Stromal cell of bone marrow (primary cell): ENCODE results near the gene FBXO44.
A peak's percentile ranks its signal among the peaks of the same experiment; 100 is the strongest.

Experiments used
- DNase-seq: peaks from one replicate; pipeline ENCODE4 v3.0.0-alpha.2; 2012; ENCODE audit warnings: low read depth

Gene FBXO44

GRCh38 chr1:11690397-11691301, 36.0 kb downstream of the FBXO44 start:
- no peak for DNase-seq

- no peak for DNase-seq
These were observed 36.7 kb downstream of the FBXO44 start, which contains the start of gene DRAXIN for GRCh38 chr1:11691302-11691914. Gene DRAXIN, plus strand, starts transcription at chr1:11691710. Its CDS starts 14,549 bp downstream, at chr1:11706259.

- no peak for DNase-seq
These were observed 37.4 kb downstream of the FBXO44 start for GRCh38 chr1:11691928-11692711.

- peak; percentile 87 for DNase-seq
These were observed 38.4 kb downstream of the FBXO44 start for GRCh38 chr1:11693024-11693590.

- DNase-seq: no peak
These were observed 39.2 kb downstream of the FBXO44 start for GRCh38 chr1:11693917-11694316.

GRCh38 chr1:11695861-11696260, 41.2 kb downstream of the FBXO44 start:
- DNase-seq: no peak

GRCh38 chr1:11697188-11697892, 42.7 kb downstream of the FBXO44 start:
- DNase-seq: no peak

- DNase-seq: no peak
These were observed 43.2 kb downstream of the FBXO44 start for GRCh38 chr1:11697893-11698210.

GRCh38 chr1:11700601-11701467, 46.2 kb downstream of the FBXO44 start:
- DNase-seq: no peak

- no peak for DNase-seq
These were observed 46.9 kb downstream of the FBXO44 start for GRCh38 chr1:11701551-11701961.

- no peak for DNase-seq
These were observed 47.5 kb downstream of the FBXO44 start for GRCh38 chr1:11701981-11702803.

GRCh38 chr1:11703357-11704193, 48.9 kb downstream of the FBXO44 start:
- no peak for DNase-seq

- no peak for DNase-seq
These were observed 49.5 kb downstream of the FBXO44 start for GRCh38 chr1:11704194-11704529.

- DNase-seq: no peak
These were observed 50.2 kb downstream of the FBXO44 start for GRCh38 chr1:11704691-11705475.

- DNase-seq: no peak
These were observed 50.9 kb downstream of the FBXO44 start for GRCh38 chr1:11705596-11705995.

GRCh38 chr1:11706292-11706691, 51.6 kb downstream of the FBXO44 start:
- no peak for DNase-seq

GRCh38 chr1:11707621-11708276, 53.1 kb downstream of the FBXO44 start:
- no peak for DNase-seq
